Mucosa of rectum (tissue), 2 donors: Measurements from ENCODE around the gene DVL1.

ENCODE experiments used
- H3K27ac ChIP-seq, 2 donors: one replicate each; pipeline ENCODE4 v1.7.0; 2013; ENCODE audit warnings: inconsistent platforms in 2 of 2, low read depth in 2 of 2, low read length in 2 of 2
- H3K27me3 ChIP-seq, 2 donors: one replicate each; pipeline ENCODE4 v1.7.0; 2013; ENCODE audit warnings: low read length in 2 of 2; ENCODE audit not compliant: control insufficient read depth in 2 of 2, insufficient read depth in 2 of 2
- H3K36me3 ChIP-seq, 2 donors: one replicate each; pipeline ENCODE4 v1.7.0; 2013; ENCODE audit warnings: low read length in 2 of 2; ENCODE audit not compliant: control insufficient read depth in 2 of 2, insufficient read depth in 2 of 2
- H3K4me1 ChIP-seq, 2 donors: one replicate each; pipeline ENCODE4 v1.7.0; 2013; ENCODE audit warnings: low read length in 2 of 2, mild to moderate bottlenecking in 1 of 2; ENCODE audit not compliant: control insufficient read depth in 2 of 2, insufficient read depth in 2 of 2
- H3K4me3 ChIP-seq, 2 donors: one replicate each; pipeline ENCODE4 v1.7.0; 2013; ENCODE audit warnings: low read length in 2 of 2
- H3K9ac ChIP-seq, 2 donors: one replicate each; pipeline ENCODE4 v1.7.0; 2013; ENCODE audit warnings: low read length in 2 of 2, low read depth in 1 of 2, mild to moderate bottlenecking in 1 of 2
- H3K9me3 ChIP-seq, 2 donors: one replicate each; pipeline ENCODE4 v1.7.0; 2013; ENCODE audit warnings: low read length in 2 of 2; ENCODE audit not compliant: control insufficient read depth in 2 of 2
- donor health status: healthy.
- donor health status: Normal muscosa, but diverticular disease.

The DVL1 gene

GRCh38 chr1:1364266-1364665, 15.0 kb upstream of the DVL1 start:
- H3K4me3 ChIP-seq = no peak overlapping the region
- no peak overlapping the region for H3K9ac ChIP-seq
- peaks cover 0 to 2% of the 10 kb centered on the region in 2 donors for H3K4me1 ChIP-seq
- no peaks in the 10 kb centered on the region for H3K9me3 ChIP-seq
- H3K36me3 ChIP-seq = no peaks in the 10 kb centered on the region
- no peak overlapping the region for H3K27ac ChIP-seq
- peaks cover 2 to 3% of the 10 kb centered on the region in 2 donors for H3K27me3 ChIP-seq

DNA sequence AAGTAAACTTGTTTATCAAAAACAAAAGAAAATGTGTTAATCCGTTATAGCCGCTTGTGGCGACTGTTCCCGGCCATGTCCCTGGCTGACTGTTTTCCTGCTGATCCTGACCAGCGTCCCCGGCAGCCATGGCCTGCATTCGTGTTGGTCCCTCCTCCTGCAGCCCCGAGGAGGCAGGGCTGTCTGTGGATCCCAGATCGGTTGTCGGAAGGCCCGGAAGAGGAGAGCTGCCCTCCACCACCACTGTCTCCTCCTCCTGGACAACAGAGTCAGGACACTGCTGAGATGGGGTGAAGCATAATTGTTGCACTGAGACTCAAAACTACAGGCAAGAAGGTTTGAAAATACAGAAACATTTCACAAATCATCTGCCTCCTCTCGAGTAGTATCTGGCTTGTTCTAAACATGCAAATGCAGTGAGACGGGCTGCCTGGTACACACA, 12.8 kb upstream of the DVL1 start:
- peaks cover 4% of the 10 kb centered on the region in 2 donors for H3K4me1 ChIP-seq
- H3K36me3 ChIP-seq = no peaks in the 10 kb centered on the region
- H3K27me3 ChIP-seq = peaks cover 12 to 14% of the 10 kb centered on the region in 2 donors
- no peaks in the 10 kb centered on the region for H3K9me3 ChIP-seq
- peak overlapping the region in 1 of 2 donors; percentile 12 for H3K9ac ChIP-seq
- H3K4me3 ChIP-seq = peak overlapping the region in 1 of 2 donors; percentile 28
- H3K27ac ChIP-seq = peak overlapping the region; percentile 48 to 64

DNA sequence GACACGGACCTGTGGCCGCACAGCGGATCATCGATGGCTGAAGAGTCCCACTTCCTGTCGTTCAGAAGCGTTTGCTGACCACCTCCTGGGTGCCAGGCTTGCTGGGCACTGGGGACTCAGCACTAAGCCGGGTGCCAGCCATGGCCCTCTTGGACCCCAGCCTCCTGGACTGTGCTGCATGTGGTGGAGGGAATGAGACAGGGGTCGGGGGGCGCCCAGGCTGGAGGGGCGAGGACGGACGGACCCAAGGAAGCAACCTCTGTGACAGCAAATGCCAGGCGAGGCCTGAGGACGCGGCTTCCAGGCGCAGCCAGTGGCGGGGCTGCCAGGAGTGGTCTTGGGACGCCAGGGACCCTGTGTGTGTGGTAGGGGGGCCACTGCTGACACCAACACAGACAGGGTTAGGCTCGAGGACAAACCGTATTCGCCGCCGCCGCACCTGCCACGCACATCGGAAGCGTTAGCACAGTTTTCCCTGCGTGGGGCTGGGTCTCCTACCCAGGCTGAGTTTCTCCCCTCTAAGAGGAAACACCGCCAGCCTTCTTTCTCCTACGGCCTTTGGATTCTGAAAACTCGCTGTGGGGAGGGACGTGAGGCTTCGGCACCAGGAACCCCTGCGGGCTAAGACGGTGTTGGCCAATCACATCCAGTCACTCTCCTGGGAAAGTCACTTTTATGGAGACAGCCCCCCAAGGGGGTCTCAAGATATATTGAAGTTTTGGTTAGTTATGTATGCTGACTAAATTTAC, 12.2 kb upstream of the DVL1 start:
- Histone ChIP-seq H3K27ac (peak overlapping the region; percentile 48 to 64), H3K4me3 (no peak overlapping the region), H3K36me3 (no peaks in the 10 kb centered on the region), H3K4me1 (peaks cover 4% of the 10 kb centered on the region in 2 donors), H3K9me3 (no peaks in the 10 kb centered on the region), H3K27me3 (peaks cover 12 to 14% of the 10 kb centered on the region in 2 donors), H3K9ac (peak overlapping the region in 1 of 2 donors; percentile 12)

DNA sequence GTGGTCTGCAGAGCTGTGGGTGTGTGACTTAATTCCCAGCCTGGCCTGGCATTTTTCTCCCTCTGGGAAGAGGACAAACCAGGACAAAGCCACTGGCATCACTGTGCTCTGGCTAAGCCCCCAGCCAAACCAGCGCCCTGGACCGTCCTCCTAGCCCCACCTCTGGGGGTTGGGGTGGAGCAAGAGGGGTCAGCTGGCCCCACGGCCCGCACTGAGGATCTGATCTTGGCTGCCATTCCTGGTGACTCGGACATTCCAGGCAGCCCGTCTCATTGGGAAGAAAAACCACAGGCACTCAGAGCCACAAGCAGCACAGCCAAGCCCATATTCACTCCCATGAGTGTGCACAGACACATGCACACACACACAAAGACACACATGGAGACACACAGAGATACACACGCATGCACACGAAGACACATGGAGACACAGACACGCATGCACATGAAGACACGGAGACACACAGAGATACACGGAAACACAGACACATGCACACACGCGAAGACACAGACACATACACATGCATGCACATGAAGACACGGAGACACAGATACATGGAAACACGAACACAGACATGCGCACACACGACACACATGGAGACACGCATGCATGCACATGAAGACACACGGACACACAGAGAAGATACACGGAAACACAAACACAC, 11.4 kb upstream of the DVL1 start:
- H3K27ac ChIP-seq = peak overlapping the region; percentile 3 to 38
- H3K36me3 ChIP-seq = no peaks in the 10 kb centered on the region
- no peaks in the 10 kb centered on the region for H3K9me3 ChIP-seq
- H3K4me3 ChIP-seq = no peak overlapping the region
- peaks cover 12 to 14% of the 10 kb centered on the region in 2 donors for H3K27me3 ChIP-seq
- no peak overlapping the region for H3K9ac ChIP-seq
- peaks cover 4% of the 10 kb centered on the region in 2 donors for H3K4me1 ChIP-seq

DNA sequence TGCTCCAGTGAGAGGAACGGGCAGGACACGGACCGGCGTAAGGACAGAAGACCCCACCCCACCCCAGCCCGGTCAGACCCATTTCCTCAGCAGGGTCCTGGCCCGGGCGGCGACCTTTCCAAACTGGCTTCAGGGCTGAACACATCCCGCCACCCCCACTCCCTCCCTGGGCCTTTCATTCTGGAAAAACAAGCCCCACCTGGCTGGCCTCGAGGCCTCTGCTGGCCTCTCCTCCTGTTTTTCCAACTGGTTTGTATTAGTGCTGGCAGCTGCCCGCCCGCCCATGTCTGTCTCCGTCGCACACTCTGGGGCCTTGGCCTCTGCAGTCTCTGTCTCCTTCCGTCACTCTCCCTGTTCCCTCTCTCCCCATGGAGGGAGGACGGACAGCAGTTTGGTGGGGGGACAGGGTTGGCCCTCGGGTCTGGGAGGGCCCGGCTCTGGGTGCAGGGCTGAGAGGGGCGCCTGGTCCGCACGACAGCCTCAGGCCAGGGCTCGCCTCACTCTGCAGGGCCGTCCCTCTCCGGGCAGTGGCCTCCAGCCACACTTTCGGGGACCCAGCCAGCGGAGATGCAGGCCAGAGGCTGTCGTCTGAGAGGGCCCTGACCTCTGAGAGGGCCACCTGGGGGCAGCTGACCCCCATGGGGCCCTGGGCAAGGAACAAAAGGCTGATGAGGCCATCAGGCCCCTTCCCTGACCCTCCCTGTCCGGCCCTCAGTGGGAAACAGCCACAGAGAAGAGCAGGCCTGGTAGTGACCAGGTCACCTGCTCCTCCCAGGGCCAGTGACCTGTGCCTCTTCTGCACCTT, 10.6 kb upstream of the DVL1 start:
- Histone ChIP-seq H3K9ac (peak overlapping the region in 1 of 2 donors; percentile 42), H3K9me3 (no peaks in the 10 kb centered on the region), H3K4me1 (peaks cover 4% of the 10 kb centered on the region in 2 donors), H3K27me3 (peaks cover 12 to 14% of the 10 kb centered on the region in 2 donors), H3K27ac (peak overlapping the region; percentile 79 to 82), H3K4me3 (no peak overlapping the region), H3K36me3 (no peaks in the 10 kb centered on the region)

DNA sequence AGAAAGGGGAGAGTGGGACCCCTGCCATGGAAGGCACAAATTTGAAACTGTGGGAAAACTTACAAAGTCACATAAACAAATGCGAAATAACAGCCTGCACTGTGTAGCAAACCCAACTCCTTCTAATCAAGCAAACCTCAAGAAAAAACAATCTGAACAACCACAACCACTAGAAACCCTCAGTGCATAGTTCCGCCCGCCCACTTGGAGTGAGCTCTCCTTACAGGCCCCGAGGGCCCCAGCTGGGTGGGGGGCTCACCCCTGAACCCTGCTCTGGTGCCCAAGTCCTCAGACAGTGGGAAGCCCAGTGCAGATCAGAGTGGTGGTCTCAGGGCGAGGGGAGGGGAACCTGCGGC, 10.1 kb upstream of the DVL1 start:
- peaks cover 15 to 16% of the 10 kb centered on the region in 2 donors for H3K27me3 ChIP-seq
- peak overlapping the region in 1 of 2 donors; percentile 42 for H3K9ac ChIP-seq
- H3K9me3 ChIP-seq = no peaks in the 10 kb centered on the region
- H3K36me3 ChIP-seq = no peaks in the 10 kb centered on the region
- H3K27ac ChIP-seq = peak overlapping the region; percentile 79 to 82
- H3K4me3 ChIP-seq = no peak overlapping the region
- peaks cover 4% of the 10 kb centered on the region in 2 donors for H3K4me1 ChIP-seq

GRCh38 chr1:1358433-1359271, 9.4 kb upstream of the DVL1 start, which contains the start of gene MXRA8:
MXRA8 (minus strand) TSS chr1:1358555; CDS start chr1:1358504, 51 bp downstream.
- H3K9ac ChIP-seq = peak within 1 kb of the TSS; percentile 52 to 63

DNA sequence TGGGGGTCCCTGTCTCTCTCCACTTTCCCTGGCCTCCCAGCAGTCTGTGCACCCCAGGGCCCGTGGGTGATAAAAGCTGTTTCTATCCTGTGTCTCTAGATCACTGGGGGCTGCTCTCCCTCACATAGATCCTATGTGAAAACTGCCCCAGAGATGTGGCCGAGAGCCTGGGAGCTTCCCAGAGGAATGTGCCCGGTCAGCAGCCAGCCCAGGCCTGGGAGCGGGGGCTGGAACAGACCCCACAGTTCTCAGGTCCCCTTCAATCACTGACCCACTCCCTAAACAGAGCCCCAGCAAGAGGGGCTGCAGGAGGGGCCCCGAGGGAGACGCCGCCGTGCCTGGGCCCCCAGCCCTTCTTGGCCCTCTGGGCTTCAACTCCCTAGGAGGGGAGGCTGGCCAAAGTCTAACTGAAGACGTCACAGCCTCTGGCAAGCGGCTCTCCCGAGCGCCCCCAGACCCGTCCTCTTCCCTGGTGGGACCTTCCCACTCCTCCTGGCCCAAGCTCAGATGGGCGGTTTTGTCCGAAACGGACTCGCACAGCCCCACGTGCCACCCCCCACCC, 8.7 kb upstream of the DVL1 start:
- peak overlapping the region; percentile 52 to 63 for H3K9ac ChIP-seq
- peak overlapping the region; percentile 27 to 65 for H3K4me3 ChIP-seq
- H3K9me3 ChIP-seq = no peaks in the 10 kb centered on the region
- H3K27me3 ChIP-seq = peaks cover 16 to 25% of the 10 kb centered on the region in 2 donors
- H3K27ac ChIP-seq = peak overlapping the region; percentile 79 to 82
- H3K36me3 ChIP-seq = peaks cover 0 to 3% of the 10 kb centered on the region in 2 donors
- peaks cover 4% of the 10 kb centered on the region in 2 donors for H3K4me1 ChIP-seq

More at GRCh38 chr1:1358433-1359271, 9.4 kb upstream of the DVL1 start, which contains the start of gene MXRA8:
- H3K4me3 ChIP-seq = peak within 1 kb of the TSS; percentile 27 to 65
- peaks cover 16 to 20% of the 10 kb centered on the region in 2 donors for H3K27me3 ChIP-seq
- no peaks in the 10 kb centered on the region for H3K9me3 ChIP-seq
- H3K4me1 ChIP-seq = peaks cover 4% of the 10 kb centered on the region in 2 donors
- H3K36me3 ChIP-seq = peaks cover 0 to under 1% of the 10 kb centered on the region in 2 donors
- H3K27ac ChIP-seq = peak within 1 kb of the TSS; percentile 79 to 82
